SK-N-SH (cell line): ENCODE measurements around the gene VPS35L. TPM values are rescaled to one million over a fixed set of nuclear protein-coding genes. Genes with fewer than 3 reads are reported as not detected.

Experiments
- CTCF ChIA-PET: fragments of 300-600, 350-600 bp; formaldehyde crosslinking; extraction: SDS; loops from one replicate; lab custom pipeline; 2021; lab: Yijun Ruan, JAX
- POLR2A ChIA-PET: fragments of 350-600 bp; sonication (Branson Sonifier 250); formaldehyde crosslinking; extraction: SDS; loops from one replicate; lab custom pipeline; 2020; ENCODE audit warnings: antibody characterized with exemption, inconsistent platforms; lab: Yijun Ruan, JAX
- DNase-seq: peaks from one replicate; pipeline ENCODE4 v3.0.0; 2012
- H2AFZ ChIP-seq: fragments of 200-600 bp; sonication (generic); 2 replicates; pipeline ENCODE4 v1.8.1; 2016; ENCODE audit warnings: antibody characterized with exemption, mild to moderate bottlenecking, low read depth
- H3F3A ChIP-seq: fragments of 200-600 bp; sonication (generic); replicated peaks from 2 replicates; pipeline ENCODE3; 2016; ENCODE audit warnings: antibody characterized with exemption, mild to moderate bottlenecking; ENCODE audit not compliant: insufficient read depth
- H3K27ac ChIP-seq, 2 experiments: fragments of 200-500 bp in 1 of 2; fragments of 200-600 bp in 1 of 2; sonication (Bioruptor generic) in 1 of 2; sonication (generic), shearing (Covaris generic) in 1 of 2; 2 replicates each; pipeline versions ENCODE4 v1.5.1 to v1.6.1; 2014 to 2016; ENCODE audit warnings: low read depth in 2 of 2, inconsistent platforms in 1 of 2, low read length in 1 of 2, mild to moderate bottlenecking in 1 of 2, mixed read lengths in 1 of 2
- H3K27me3 ChIP-seq: fragments of 200-600 bp; sonication (generic), shearing (Covaris generic); 2 replicates; pipeline ENCODE4 v1.6.1; 2016; ENCODE audit warnings: mixed run types; ENCODE audit not compliant: insufficient read depth
- H3K36me3 ChIP-seq, 2 experiments: fragments of 200-500 bp in 1 of 2; fragments of 200-600 bp in 1 of 2; sonication (Bioruptor generic) in 1 of 2; sonication (generic) in 1 of 2; replicated peaks in 1 of 2; 2 replicates each; pipeline versions ENCODE3 to v1.5.1; 2014 to 2016; ENCODE audit warnings: low read length in 1 of 2, mild to moderate bottlenecking in 1 of 2; ENCODE audit not compliant: insufficient read depth in 2 of 2, control insufficient read depth in 1 of 2
- H3K4me1 ChIP-seq, 2 experiments: fragments of 200-500 bp in 1 of 2; fragments of 200-600 bp in 1 of 2; sonication (Bioruptor generic) in 1 of 2; sonication (generic), shearing (Covaris generic) in 1 of 2; 2 replicates each; pipeline versions ENCODE4 v1.5.1 to v1.6.1; 2014 to 2016; ENCODE audit warnings: low read depth in 1 of 2, low read length in 1 of 2, mixed run types in 1 of 2; ENCODE audit not compliant: insufficient read depth in 2 of 2, control insufficient read depth in 1 of 2
- H3K4me2 ChIP-seq: fragments of 200-600 bp; sonication (generic), shearing (Covaris generic); 2 replicates; pipeline ENCODE4 v1.6.1; 2017; ENCODE audit warnings: mixed run types
- H3K4me3 ChIP-seq, 2 experiments: fragments of 200-500 bp in 1 of 2; fragments of 200-600 bp in 1 of 2; sonication (Bioruptor generic) in 1 of 2; sonication (generic), shearing (Covaris generic) in 1 of 2; 2 replicates each; pipeline versions ENCODE4 v1.5.1 to v1.8.1; 2014 to 2016; ENCODE audit warnings: low read depth in 2 of 2, inconsistent platforms in 1 of 2, low read length in 1 of 2, mild to moderate bottlenecking in 1 of 2, mixed read lengths in 1 of 2, moderate library complexity in 1 of 2
- H3K79me2 ChIP-seq: fragments of 200-600 bp; sonication (generic); 2 replicates; pipeline ENCODE4 v1.8.1; 2017; ENCODE audit warnings: mild to moderate bottlenecking; ENCODE audit not compliant: insufficient read depth
- H3K9ac ChIP-seq: fragments of 200-600 bp; sonication (generic); 2 replicates; pipeline ENCODE4 v1.6.1; 2017; ENCODE audit warnings: mixed run types
- H3K9me2 ChIP-seq: fragments of 200-600 bp; sonication (generic); 2 replicates; pipeline ENCODE4 v1.6.1; 2017; ENCODE audit warnings: mixed run types
- H3K9me3 ChIP-seq: fragments of 200-600 bp; sonication (generic); 2 replicates; pipeline ENCODE4 v1.6.1; 2017; ENCODE audit warnings: mixed run types, mild to moderate bottlenecking, moderate library complexity
- H4K20me1 ChIP-seq: fragments of 200-600 bp; sonication (generic); 2 replicates; pipeline ENCODE4 v1.6.1; 2017; ENCODE audit warnings: mild to moderate bottlenecking, mixed run types; ENCODE audit not compliant: insufficient read depth
- CHD2 ChIP-seq: fragments of 150-350 bp; IDR thresholded peaks from 2 replicates; pipeline ENCODE4 v1.6.1; 2018; ENCODE audit warnings: low read length; ENCODE audit not compliant: partially characterized antibody
- EP300 ChIP-seq, 2 experiments: IDR thresholded peaks; 2 replicates each; pipeline versions ENCODE4 v1.4.0 to v1.6.1; 2012; ENCODE audit warnings: borderline replicate concordance in 1 of 2, low read depth in 1 of 2, low read length in 1 of 2
- FOSL2 ChIP-seq: IDR thresholded peaks from 2 replicates; pipeline ENCODE4 v1.4.0; 2012; ENCODE audit warnings: low read depth, mild to moderate bottlenecking, moderate library complexity, borderline replicate concordance
- FOXJ3 ChIP-seq: sonication (generic); formaldehyde crosslinking; IDR thresholded peaks from 2 replicates; pipeline ENCODE4 v1.5.1; 2020; ENCODE audit warnings: mild to moderate bottlenecking, missing genetic modification reagents
- MXI1 ChIP-seq: IDR thresholded peaks from 2 replicates; pipeline ENCODE4 v1.6.1; 2012; ENCODE audit warnings: mild to moderate bottlenecking, low read depth, low read length, improper control_type of control experiment
- NFIC ChIP-seq: IDR thresholded peaks from 2 replicates; pipeline ENCODE4 v1.4.0; 2012; ENCODE audit warnings: borderline replicate concordance
- NRF1 ChIP-seq: IDR thresholded peaks from 2 replicates; pipeline ENCODE4 v1.6.1; 2012; ENCODE audit warnings: low read depth, mild to moderate bottlenecking, low read length
- RFX5 ChIP-seq: IDR thresholded peaks from 2 replicates; pipeline ENCODE4 v1.6.1; 2012; ENCODE audit warnings: mild to moderate bottlenecking, improper control_type of control experiment, low read length
- RXRA ChIP-seq: IDR thresholded peaks from 2 replicates; pipeline ENCODE4 v1.4.0; 2012; ENCODE audit warnings: low read depth, mild to moderate bottlenecking, borderline replicate concordance
- TCF12 ChIP-seq: IDR thresholded peaks from 2 replicates; pipeline ENCODE4 v1.4.0; 2012
- WGBS: methylation state at CpG from one replicate; pipeline ENCODE4 v1.1.6; 2017; ENCODE audit warnings: low lambda C conversion rate; 5-methylcytosine and 5-hydroxymethylcytosine counted together
- polyA plus RNA-seq, 3 experiments: library from polyadenylated mRNA; depleted of rRNA; stranded (reverse); fragments of >200 nt; gene quantifications; 2 replicates each; pipeline ENCODE4 v1.2.3, GENCODE V29; 2012
- TF ChIP-seq, protein P1 (sequence below): IDR thresholded peaks from 2 replicates; pipeline ENCODE4 v1.4.0; 2012; ENCODE audit warnings: low read depth, borderline replicate concordance
- TF ChIP-seq, protein P2 (sequence below): fragments of 200-600 bp; sonication (generic); IDR thresholded peaks from 2 replicates; pipeline ENCODE4 v1.6.1; 2017; ENCODE audit warnings: antibody characterized with exemption, mild to moderate bottlenecking, moderate library complexity

Gene VPS35L
- polyA plus RNA-seq, 1 of the 3 experiments (the other 2 are of a cell fraction) = 35.3 TPM

DNA sequence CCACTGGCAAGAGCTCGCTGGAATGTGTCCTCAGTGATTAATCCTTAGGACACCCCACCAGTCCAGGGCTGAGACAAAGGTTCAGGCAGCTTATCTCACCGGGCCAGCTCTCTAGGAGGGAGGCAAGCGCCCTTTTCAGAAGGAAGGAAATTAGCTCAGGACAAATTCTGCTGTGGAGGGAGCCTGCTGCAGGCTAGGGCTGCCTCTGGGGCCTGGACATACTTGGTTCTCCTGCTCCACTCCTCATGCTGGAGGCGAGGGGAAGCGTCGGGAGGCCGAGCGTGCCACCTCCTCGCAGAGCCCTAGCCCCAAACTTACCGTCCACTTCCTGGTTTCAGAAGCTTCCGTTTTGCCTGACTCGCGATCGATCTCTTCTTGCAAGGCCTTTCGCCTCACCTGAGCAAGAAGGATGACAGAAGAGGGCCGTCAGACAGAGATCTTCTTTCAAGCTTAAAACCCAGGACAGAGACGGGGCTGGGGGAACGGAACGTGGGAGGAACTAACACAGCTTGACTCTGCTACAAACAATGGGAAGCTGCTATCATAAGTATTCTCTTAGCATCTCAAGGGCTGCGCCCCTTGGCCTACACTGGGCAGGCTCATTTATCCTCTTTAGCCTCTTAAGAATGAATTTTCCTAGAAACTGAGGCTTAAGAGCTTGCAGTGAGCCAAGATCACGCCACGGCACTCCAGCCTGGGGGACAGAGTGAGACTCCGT lies 154.8 kb downstream of the VPS35L start (continued):
- TF ChIP-seq, protein P1, sequence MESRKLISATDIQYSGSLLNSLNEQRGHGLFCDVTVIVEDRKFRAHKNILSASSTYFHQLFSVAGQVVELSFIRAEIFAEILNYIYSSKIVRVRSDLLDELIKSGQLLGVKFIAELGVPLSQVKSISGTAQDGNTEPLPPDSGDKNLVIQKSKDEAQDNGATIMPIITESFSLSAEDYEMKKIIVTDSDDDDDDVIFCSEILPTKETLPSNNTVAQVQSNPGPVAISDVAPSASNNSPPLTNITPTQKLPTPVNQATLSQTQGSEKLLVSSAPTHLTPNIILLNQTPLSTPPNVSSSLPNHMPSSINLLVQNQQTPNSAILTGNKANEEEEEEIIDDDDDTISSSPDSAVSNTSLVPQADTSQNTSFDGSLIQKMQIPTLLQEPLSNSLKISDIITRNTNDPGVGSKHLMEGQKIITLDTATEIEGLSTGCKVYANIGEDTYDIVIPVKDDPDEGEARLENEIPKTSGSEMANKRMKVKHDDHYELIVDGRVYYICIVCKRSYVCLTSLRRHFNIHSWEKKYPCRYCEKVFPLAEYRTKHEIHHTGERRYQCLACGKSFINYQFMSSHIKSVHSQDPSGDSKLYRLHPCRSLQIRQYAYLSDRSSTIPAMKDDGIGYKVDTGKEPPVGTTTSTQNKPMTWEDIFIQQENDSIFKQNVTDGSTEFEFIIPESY = no peak
- TF ChIP-seq NRF1 (no peak), MXI1 (no peak), EP300 (IDR thresholded peaks at IDR 0.05; ENCODE audit: borderline replicate concordance in 1 of 2, low read depth in 1 of 2, low read length in 1 of 2) (no peak), RXRA (no peak), TCF12 (no peak)
- TF ChIP-seq, protein P2, sequence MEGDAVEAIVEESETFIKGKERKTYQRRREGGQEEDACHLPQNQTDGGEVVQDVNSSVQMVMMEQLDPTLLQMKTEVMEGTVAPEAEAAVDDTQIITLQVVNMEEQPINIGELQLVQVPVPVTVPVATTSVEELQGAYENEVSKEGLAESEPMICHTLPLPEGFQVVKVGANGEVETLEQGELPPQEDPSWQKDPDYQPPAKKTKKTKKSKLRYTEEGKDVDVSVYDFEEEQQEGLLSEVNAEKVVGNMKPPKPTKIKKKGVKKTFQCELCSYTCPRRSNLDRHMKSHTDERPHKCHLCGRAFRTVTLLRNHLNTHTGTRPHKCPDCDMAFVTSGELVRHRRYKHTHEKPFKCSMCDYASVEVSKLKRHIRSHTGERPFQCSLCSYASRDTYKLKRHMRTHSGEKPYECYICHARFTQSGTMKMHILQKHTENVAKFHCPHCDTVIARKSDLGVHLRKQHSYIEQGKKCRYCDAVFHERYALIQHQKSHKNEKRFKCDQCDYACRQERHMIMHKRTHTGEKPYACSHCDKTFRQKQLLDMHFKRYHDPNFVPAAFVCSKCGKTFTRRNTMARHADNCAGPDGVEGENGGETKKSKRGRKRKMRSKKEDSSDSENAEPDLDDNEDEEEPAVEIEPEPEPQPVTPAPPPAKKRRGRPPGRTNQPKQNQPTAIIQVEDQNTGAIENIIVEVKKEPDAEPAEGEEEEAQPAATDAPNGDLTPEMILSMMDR = no peak

DNA sequence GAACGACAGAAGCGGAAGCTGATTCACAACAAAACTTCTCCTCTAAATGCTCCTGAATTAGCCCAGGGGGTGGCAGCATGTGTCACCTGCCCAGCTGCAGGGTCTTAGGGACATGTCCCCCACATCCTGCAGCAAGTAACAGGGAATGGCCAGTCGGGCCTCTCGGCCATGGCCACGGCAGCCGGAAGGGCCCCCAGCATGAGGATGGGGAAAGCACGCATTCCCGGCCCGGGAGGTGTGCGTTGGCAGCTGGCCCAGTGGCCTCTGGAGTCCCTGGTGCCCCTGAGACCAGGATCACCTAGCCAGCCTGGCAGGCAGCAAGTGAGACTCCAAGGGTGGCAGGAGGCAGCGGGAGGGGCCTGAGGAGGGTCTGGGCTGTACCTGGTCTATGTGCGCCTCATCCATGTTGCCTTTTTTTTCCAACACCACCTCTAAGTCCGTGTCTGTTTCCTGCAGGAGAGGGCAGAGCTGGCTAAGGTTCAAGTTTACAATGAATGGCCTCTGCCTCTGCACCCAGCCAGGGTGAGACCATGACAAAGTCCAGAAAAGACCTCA lies 155.6 kb downstream of the VPS35L start:
- no peaks in the 10 kb centered on the region for H3K9me2 ChIP-seq
- H3K9me3 ChIP-seq = no peaks in the 10 kb centered on the region
- ChIA-PET POLR2A (no interaction called here), CTCF (no interaction called here)
- no peak overlapping the region for H3K4me2 ChIP-seq
- H3K27me3 ChIP-seq = no peaks in the 10 kb centered on the region
- WGBS = 91% methylated on average over 11 of the region's 13 CpGs
- H3F3A ChIP-seq = peaks cover 4% of the 10 kb centered on the region
- peaks cover 30% of the 10 kb centered on the region for H4K20me1 ChIP-seq
- TF ChIP-seq, protein P1 = no peak
- TF ChIP-seq FOSL2 (no peak), MXI1 (no peak), NFIC (no peak), FOXJ3 (no peak), CHD2 (no peak), RFX5 (no peak)
- TF ChIP-seq, all 33 proteins: peak for 0
- no peak overlapping the region for H2AFZ ChIP-seq
- no peak overlapping the region for H3K4me3 ChIP-seq
- H3K4me1 ChIP-seq = peaks cover 0 to 4% of the 10 kb centered on the region in 2 experiments; a peak in 1 of 4 replicates
- peaks cover 60% of the 10 kb centered on the region for H3K79me2 ChIP-seq
- peaks cover 19 to 79% of the 10 kb centered on the region in 2 experiments for H3K36me3 ChIP-seq
- no peak overlapping the region for H3K9ac ChIP-seq
- no peak overlapping the region; a peak in 1 of 4 replicates for H3K27ac ChIP-seq
- no peak for DNase-seq
